SU-DHL-6 (cell line): ENCODE results near the gene WIPF3.

Experiments
- H2AFZ ChIP-seq: fragments of 200-600 bp; sonication (generic); 2 replicates; pipeline ENCODE4 v1.6.1; 2014; ENCODE audit warnings: low read depth, mild to moderate bottlenecking, moderate library complexity, mixed read lengths, antibody characterized with exemption, low read length; ENCODE audit not compliant: severe bottlenecking
- H3F3A ChIP-seq: fragments of 200-600 bp; shearing (Covaris generic); 2 replicates; pipeline ENCODE4 v1.6.0; 2016; ENCODE audit warnings: antibody characterized with exemption, mild to moderate bottlenecking; ENCODE audit not compliant: insufficient read depth
- H3K27ac ChIP-seq: fragments of 200-600 bp; sonication (generic); 2 replicates; pipeline ENCODE4 v1.5.1; 2016; ENCODE audit warnings: low read depth, mild to moderate bottlenecking, low read length, moderate library complexity, mixed read lengths
- H3K27me3 ChIP-seq: fragments of 200-600 bp; sonication (generic), shearing (Covaris generic); 2 replicates; pipeline ENCODE4 v1.6.0; 2014; ENCODE audit warnings: mild to moderate bottlenecking, low read length
- H3K36me3 ChIP-seq: fragments of 200-600 bp; sonication (generic); 2 replicates; pipeline ENCODE4 v1.6.1; 2014; ENCODE audit warnings: mild to moderate bottlenecking, low read length, mixed read lengths
- H3K4me2 ChIP-seq: fragments of 300-600, 200-600 bp; shearing (Covaris generic), sonication (generic); 2 replicates; pipeline ENCODE4 v1.6.0; 2014; ENCODE audit warnings: low read length, low read depth, mild to moderate bottlenecking; ENCODE audit not compliant: poor library complexity, severe bottlenecking
- H3K4me3 ChIP-seq: fragments of 200-600 bp; sonication (generic); 2 replicates; pipeline ENCODE4 v1.5.1; 2014; ENCODE audit warnings: antibody characterized with exemption, low read length, mild to moderate bottlenecking, mixed read lengths; ENCODE audit not compliant: insufficient read depth, poor library complexity, severe bottlenecking
- H3K79me2 ChIP-seq: fragments of 200-600 bp; sonication (generic); 2 replicates; pipeline ENCODE4 v1.6.1; 2014; ENCODE audit warnings: mild to moderate bottlenecking, low read length, moderate library complexity; ENCODE audit not compliant: insufficient read depth
- H3K9ac ChIP-seq: fragments of 200-600 bp; sonication (generic); 2 replicates; pipeline ENCODE4 v1.7.0; 2014; ENCODE audit warnings: mild to moderate bottlenecking, low read length
- H3K9me2 ChIP-seq: fragments of 200-600 bp; sonication (generic); replicated peaks from 2 replicates; pipeline ENCODE4 v1.6.1; 2014; ENCODE audit warnings: low read length; ENCODE audit not compliant: insufficient read depth
- H3K9me3 ChIP-seq: fragments of 200-600 bp; sonication (generic); 2 replicates; pipeline ENCODE4 v1.6.1; 2014; ENCODE audit warnings: low read length, mixed read lengths; ENCODE audit not compliant: insufficient read depth
- H4K20me1 ChIP-seq: fragments of 200-600 bp; sonication (generic); 2 replicates; pipeline ENCODE4 v1.6.1; 2014; ENCODE audit warnings: low read depth, mild to moderate bottlenecking, antibody characterized with exemption, low read length, moderate library complexity, mixed read lengths
- CTCF ChIP-seq: fragments of 200-600 bp; sonication (generic); IDR thresholded peaks from one replicate; pipeline ENCODE4 v1.5.1; 2017; ENCODE audit warnings: antibody characterized with exemption, mild to moderate bottlenecking, low read length, moderate library complexity; ENCODE audit not compliant: insufficient read depth, poor library complexity, severe bottlenecking
- EZH2phosphoT487 ChIP-seq: fragments of 200-600 bp; sonication (generic), shearing (Covaris generic); conservative IDR thresholded peaks from 2 replicates; pipeline ENCODE4 v1.6.1; 2018; ENCODE audit warnings: mild to moderate bottlenecking, antibody characterized with exemption, low read length, moderate library complexity, mixed read lengths

The WIPF3 gene

DNA sequence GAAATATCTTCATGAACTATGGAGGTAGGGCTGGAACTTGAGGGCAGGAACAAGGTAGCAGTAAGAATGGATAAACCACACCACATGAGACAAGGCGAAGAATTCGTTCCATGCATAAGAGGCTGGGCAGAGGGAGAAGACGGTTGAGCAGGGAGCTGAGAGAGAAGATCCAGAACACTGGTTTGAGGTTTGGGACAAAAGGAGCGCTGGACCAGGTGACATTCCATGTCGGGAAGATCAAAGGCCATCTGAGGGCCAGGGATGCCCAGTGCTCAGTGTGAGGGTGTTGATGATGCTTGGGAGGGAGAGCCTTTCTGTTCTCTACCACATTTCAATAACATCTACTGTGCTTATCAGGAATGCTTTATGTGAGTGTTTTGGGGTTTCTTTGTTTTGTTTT, 52.8 kb downstream of the WIPF3 start:
- no peak overlapping the region for H3K9ac ChIP-seq

DNA sequence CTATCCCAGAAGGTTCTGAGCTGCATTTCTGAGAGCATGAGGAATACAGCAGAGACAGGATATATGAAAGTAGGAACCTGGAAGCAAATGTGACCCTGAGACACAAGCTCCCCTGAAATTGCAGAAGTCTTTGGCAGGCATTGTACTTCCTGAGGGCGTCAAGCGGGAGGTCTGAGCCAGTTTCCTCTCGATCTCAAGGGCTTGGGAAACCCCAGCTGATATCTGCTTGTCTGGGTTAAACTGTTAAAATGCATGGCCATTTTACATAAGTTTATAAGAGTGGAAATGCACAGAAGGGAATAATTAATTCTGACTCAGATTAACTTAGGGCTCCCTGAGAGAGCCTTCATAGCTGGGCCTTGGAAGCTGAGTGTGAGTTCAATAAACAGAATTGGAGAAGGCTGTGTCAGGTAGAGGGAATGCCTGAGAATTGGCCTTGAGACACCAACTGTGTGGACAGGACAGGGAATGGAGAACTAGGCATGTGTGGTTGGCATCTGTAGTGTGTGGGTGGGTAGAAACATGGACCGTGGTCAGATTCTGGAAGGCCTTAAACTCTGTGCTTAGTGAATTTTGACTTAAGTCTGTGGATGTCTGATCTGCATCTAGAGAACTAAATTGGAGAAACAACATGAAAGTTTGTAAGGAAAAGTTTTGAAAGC, 53.3 kb downstream of the WIPF3 start:
- Histone ChIP-seq H3K4me3 (no peak overlapping the region), H3K79me2 (no peaks in the 10 kb centered on the region), H2AFZ (no peak overlapping the region), H3K27me3 (no peaks in the 10 kb centered on the region), H3K9ac (no peak overlapping the region), H3K9me2 (no peaks in the 10 kb centered on the region), H3K36me3 (no peaks in the 10 kb centered on the region), H3F3A (no peaks in the 10 kb centered on the region), H3K4me2 (no peak overlapping the region), H4K20me1 (no peaks in the 10 kb centered on the region), H3K9me3 (no peaks in the 10 kb centered on the region), H3K27ac (no peak overlapping the region)
- no peak for TF ChIP-seq EZH2phosphoT487
- no peak for TF ChIP-seq CTCF

More for the DNA sequence above, 52.8 kb downstream of the WIPF3 start:
- Histone ChIP-seq H2AFZ (no peak overlapping the region), H3K4me2 (no peak overlapping the region), H3K9me2 (no peaks in the 10 kb centered on the region), H3K79me2 (no peaks in the 10 kb centered on the region), H3F3A (no peaks in the 10 kb centered on the region), H3K4me3 (no peak overlapping the region), H3K27ac (no peak overlapping the region), H4K20me1 (no peaks in the 10 kb centered on the region), H3K36me3 (no peaks in the 10 kb centered on the region), H3K27me3 (no peaks in the 10 kb centered on the region), H3K9me3 (no peaks in the 10 kb centered on the region)
- no peak for TF ChIP-seq CTCF
- no peak for TF ChIP-seq EZH2phosphoT487

DNA sequence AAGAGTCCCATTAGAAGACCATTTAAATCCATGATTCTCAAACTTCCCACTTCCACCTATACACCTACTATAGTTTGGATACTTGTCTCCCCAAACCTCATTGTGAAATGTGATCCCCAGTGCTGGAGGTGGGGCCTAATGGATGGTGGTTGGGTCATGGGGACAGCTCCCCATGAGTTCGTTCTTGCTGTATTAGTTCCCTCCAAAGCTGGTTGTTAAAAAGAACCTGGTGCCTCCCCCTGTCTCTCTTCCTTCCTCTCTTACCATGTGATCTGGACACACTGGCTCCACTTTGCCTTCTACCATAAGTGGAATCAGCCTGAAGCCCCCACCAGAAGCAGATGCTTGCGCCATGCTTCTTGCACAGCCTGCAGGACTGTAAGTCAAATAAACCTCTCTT, 53.9 kb downstream of the WIPF3 start:
- no peak overlapping the region for H3K4me3 ChIP-seq
- H3K4me2 ChIP-seq, result no peak overlapping the region
- no peaks in the 10 kb centered on the region for H3K9me2 ChIP-seq
- H3F3A ChIP-seq, result no peaks in the 10 kb centered on the region
- TF ChIP-seq CTCF, result no peak
- no peak for TF ChIP-seq EZH2phosphoT487
- no peaks in the 10 kb centered on the region for H3K9me3 ChIP-seq
- no peaks in the 10 kb centered on the region for H4K20me1 ChIP-seq
- H3K9ac ChIP-seq, result no peak overlapping the region
- no peak overlapping the region for H2AFZ ChIP-seq
- no peaks in the 10 kb centered on the region for H3K79me2 ChIP-seq
- no peaks in the 10 kb centered on the region for H3K36me3 ChIP-seq
- no peaks in the 10 kb centered on the region for H3K27me3 ChIP-seq
- H3K27ac ChIP-seq, result no peak overlapping the region
